Progenitor cell of endocrine pancreas (in vitro differentiated cells): ENCODE data around the gene SPOUT1. TPM values are rescaled to one million over a fixed set of nuclear protein-coding genes. Genes with fewer than 3 reads are reported as not detected.
A peak's percentile ranks its signal among the peaks of the same experiment; 100 is the strongest.
"Not testable (repeated sequence)": the region's sequence is repeated elsewhere in the genome, so short reads cannot be mapped to it uniquely, and the experiment has no call there.

Source experiments
- DNase-seq: peaks from one replicate; pipeline ENCODE4 v3.0.0; 2021; ENCODE audit warnings: low spot score; ENCODE audit not compliant: unreplicated experiment
- H3K27ac Mint-ChIP-seq: 2 replicates; pipeline ENCODE4 v1.8.0; 2021; ENCODE audit warnings: mild to moderate bottlenecking, moderate library complexity, mixed read lengths
- H3K27me3 Mint-ChIP-seq: 2 replicates; pipeline ENCODE4 v1.8.0; 2021; ENCODE audit warnings: mixed read lengths
- H3K36me3 Mint-ChIP-seq: 2 replicates; pipeline ENCODE4 v1.8.0; 2022; ENCODE audit warnings: mixed read lengths; ENCODE audit not compliant: insufficient read depth
- H3K4me1 Mint-ChIP-seq: 2 replicates; pipeline ENCODE4 v1.8.0; 2021; ENCODE audit warnings: low read depth, mixed read lengths
- H3K4me3 Mint-ChIP-seq: 2 replicates; pipeline ENCODE4 v1.8.0; 2021; ENCODE audit warnings: low read depth, mild to moderate bottlenecking, moderate library complexity, mixed read lengths
- H3K9me3 Mint-ChIP-seq: 2 replicates; pipeline ENCODE4 v1.8.0; 2021; ENCODE audit warnings: low read depth, mixed read lengths
- total RNA-seq: library from RNA; stranded (reverse); gene quantifications from 2 replicates; pipeline ENCODE4 v1.2.1, GENCODE V29; 2021
- TF ChIP-seq, protein P1 (sequence below): fragments of 200-600 bp; sonication (generic); IDR thresholded peaks from one replicate; pipeline ENCODE4 v1.5.0; 2021; ENCODE audit warnings: antibody characterized with exemption, mild to moderate bottlenecking; ENCODE audit not compliant: unreplicated experiment

SPOUT1 gene
- total RNA-seq, 1 donor from 2014 or later: 47.5 TPM

DNA sequence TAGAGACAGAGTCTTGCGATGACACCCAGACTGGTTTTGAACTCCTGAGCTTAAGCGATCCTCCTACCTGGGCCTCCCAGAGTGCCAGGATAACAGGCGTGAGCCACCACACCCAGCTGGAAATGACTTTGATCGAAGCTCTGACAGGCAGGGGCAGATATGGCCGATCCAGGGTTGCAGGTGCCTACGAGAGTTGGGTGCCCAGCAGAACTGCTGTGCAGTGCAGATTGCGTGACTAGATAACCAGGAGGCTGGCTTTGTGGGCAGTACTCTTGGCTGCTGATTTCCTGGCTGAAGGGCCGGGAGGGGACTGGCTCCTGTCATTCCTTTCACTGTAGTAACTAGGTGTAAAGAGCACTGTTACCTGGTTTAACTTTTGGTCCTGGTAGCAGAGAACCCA is 30.7 kb downstream of the SPOUT1 start:
- Mint-ChIP-seq H3K4me1 (no peaks in the 10 kb centered on the region), H3K9me3 (no peaks in the 10 kb centered on the region), H3K36me3 (peaks cover 16% of the 10 kb centered on the region), H3K27ac (no peak overlapping the region), H3K27me3 (no peaks in the 10 kb centered on the region), H3K4me3 (no peak overlapping the region)
- TF ChIP-seq, protein P1, sequence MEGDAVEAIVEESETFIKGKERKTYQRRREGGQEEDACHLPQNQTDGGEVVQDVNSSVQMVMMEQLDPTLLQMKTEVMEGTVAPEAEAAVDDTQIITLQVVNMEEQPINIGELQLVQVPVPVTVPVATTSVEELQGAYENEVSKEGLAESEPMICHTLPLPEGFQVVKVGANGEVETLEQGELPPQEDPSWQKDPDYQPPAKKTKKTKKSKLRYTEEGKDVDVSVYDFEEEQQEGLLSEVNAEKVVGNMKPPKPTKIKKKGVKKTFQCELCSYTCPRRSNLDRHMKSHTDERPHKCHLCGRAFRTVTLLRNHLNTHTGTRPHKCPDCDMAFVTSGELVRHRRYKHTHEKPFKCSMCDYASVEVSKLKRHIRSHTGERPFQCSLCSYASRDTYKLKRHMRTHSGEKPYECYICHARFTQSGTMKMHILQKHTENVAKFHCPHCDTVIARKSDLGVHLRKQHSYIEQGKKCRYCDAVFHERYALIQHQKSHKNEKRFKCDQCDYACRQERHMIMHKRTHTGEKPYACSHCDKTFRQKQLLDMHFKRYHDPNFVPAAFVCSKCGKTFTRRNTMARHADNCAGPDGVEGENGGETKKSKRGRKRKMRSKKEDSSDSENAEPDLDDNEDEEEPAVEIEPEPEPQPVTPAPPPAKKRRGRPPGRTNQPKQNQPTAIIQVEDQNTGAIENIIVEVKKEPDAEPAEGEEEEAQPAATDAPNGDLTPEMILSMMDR: no peak
- DNase-seq: no peak

DNA sequence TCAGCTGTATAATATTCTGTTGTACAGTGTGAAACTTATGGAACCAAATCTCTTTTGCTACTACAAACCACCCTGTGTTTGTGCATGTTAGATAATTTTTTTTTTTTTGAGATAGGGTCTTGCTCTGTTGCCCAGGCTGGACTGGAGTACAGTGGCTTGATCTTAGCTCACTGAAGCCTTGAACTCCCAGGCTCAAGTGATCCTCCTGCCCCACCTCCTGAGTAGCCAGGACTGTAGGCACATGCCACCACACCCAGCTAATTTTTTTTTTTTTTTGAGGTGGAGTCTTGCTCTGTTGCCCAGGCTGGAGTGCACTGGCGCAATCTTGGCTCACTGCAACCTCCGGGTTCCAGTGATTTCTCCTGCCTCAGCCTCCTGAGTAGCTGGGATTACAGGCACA is 34.6 kb downstream of the SPOUT1 start:
- H3K36me3 Mint-ChIP-seq: peaks cover 10% of the 10 kb centered on the region
- not testable (repeated sequence) for H3K27me3 Mint-ChIP-seq, H3K4me3 Mint-ChIP-seq, H3K9me3 Mint-ChIP-seq, H3K4me1 Mint-ChIP-seq, H3K27ac Mint-ChIP-seq, DNase-seq

DNA sequence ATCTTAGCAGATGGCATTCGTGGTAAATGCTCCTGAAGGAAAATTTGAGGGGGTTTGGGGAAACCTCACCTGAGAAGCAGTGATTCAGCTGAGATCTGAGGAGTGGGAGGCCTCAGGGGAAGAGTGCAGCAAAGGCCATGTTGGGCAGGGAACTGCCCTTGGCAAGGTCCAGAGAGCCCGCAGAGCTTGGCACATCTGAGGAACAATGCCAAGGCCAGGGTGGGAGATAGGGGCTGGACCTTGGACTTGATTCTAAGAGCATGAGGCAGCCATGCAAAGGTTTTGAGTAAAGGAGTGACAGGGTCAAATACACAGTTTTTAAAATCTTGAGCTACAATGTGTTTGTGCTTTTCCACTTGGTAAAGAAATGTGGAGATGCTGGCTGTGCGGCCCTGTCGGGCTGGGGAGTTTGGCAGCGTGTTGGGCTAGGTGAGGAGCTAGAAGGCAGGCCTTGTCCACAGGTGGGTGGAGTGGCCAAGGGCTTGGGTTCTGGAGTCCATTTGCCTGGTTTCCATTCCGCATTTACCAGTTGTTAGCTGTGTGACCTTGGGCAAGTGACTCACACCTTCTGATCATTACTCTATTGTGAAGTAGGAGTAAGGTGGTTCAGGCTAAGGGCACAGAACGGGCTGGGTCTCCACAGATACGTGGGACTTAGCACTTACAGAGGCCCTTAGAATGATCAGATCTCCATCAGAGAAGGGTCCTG is 36.5 kb downstream of the SPOUT1 start:
- Mint-ChIP-seq H3K36me3 (peaks cover 7% of the 10 kb centered on the region), H3K4me3 (no peak overlapping the region), H3K27me3 (no peaks in the 10 kb centered on the region), H3K9me3 (no peaks in the 10 kb centered on the region), H3K27ac (no peak overlapping the region), H3K4me1 (no peaks in the 10 kb centered on the region)
- TF ChIP-seq, protein P1: no peak
- DNase-seq: no peak

DNA sequence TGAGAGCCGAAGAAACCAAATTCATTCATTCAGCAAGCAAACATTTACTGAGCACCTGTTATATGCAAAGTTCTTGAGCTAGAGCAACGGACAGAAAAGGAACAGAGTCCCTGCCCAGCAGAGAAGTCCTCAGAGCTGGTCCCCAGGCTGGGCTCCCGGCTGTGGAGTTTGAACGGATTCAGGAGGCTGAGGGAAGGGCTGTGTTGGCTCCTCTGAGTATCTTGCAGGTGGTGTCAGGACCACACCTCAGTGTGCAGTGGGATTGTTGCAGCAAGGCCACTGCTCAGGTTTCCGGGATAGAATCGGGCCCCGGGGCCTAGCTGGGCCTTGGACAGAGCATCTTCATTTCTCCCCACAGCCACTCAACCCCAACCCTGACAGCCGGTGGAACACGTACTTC is 37.5 kb downstream of the SPOUT1 start:
- no peak for DNase-seq
- H3K36me3 Mint-ChIP-seq: peaks cover 4% of the 10 kb centered on the region
- no peaks in the 10 kb centered on the region for H3K9me3 Mint-ChIP-seq
- no peak overlapping the region for H3K4me3 Mint-ChIP-seq
- TF ChIP-seq, protein P1: no peak
- no peak overlapping the region for H3K27ac Mint-ChIP-seq
- H3K27me3 Mint-ChIP-seq: no peaks in the 10 kb centered on the region
- peaks cover 5% of the 10 kb centered on the region for H3K4me1 Mint-ChIP-seq

DNA sequence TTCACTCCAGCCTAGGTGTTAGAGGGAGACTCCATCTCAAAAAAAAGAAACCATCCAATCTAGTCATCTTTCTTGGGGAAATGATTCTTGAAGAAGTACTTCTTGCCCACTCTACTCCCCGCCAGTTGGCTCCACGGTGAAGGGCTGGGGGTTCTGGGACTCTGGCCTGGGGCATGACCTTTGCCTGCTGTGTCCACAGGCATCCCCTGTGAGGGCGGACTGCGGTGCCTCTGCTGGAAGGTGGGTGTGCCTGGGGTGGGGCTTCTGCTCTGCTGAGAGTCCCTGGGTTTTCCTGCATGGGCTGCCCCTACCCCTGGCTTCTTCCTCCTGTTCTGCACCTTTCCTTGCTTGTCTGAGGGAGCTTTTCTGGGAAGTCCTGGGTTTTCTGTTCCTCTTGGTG is 39.1 kb downstream of the SPOUT1 start:
- Mint-ChIP-seq H3K4me3 (no peak overlapping the region), H3K9me3 (no peaks in the 10 kb centered on the region)
- TF ChIP-seq, protein P1: no peak

DNA sequence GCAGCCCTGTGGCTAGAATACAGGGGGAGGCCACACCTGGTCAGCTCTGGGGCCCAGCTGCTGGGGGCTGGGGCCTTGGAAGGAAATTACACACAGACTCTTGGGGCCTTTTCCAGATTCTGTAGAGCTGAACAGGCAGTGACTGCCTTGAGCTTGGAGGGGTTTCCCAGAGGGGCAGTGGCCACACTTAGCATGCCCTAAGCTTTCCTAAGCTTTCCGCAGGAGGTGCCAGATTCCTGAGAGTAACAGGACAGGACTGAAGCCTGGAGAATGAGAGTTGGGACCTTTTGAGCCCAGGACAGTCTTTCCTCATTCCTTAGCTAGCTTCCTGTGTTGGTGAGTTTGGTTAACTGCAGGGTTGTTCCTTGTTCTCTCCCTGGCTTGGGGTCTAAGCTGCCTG is 41.1 kb downstream of the SPOUT1 start:
- H3K36me3 Mint-ChIP-seq: peaks cover 1% of the 10 kb centered on the region
- H3K27me3 Mint-ChIP-seq: no peaks in the 10 kb centered on the region

More for the DNA sequence above, 39.1 kb downstream of the SPOUT1 start:
- peaks cover 5% of the 10 kb centered on the region for H3K4me1 Mint-ChIP-seq
- peaks cover 4% of the 10 kb centered on the region for H3K36me3 Mint-ChIP-seq
- no peak for DNase-seq
- no peak overlapping the region for H3K27ac Mint-ChIP-seq
- no peaks in the 10 kb centered on the region for H3K27me3 Mint-ChIP-seq

More for the DNA sequence above, 41.1 kb downstream of the SPOUT1 start:
- Mint-ChIP-seq H3K9me3 (no peaks in the 10 kb centered on the region), H3K27ac (peak overlapping the region; percentile 45), H3K4me3 (peak overlapping the region; percentile 92), H3K4me1 (peaks cover 5% of the 10 kb centered on the region)
- TF ChIP-seq, protein P1: no peak
- DNase-seq: no peak
